HEK293 (cell line): ENCODE data around the gene NOB1.

Experiments
- CTCF ChIA-PET: fragments of 350-600 bp; formaldehyde crosslinking; extraction: SDS; loops from one replicate; lab custom pipeline; 2021; ENCODE audit warnings: antibody characterized with exemption; lab: Yijun Ruan, JAX
- POLR2A ChIA-PET: fragments of 300-600 bp; formaldehyde crosslinking; extraction: SDS; loops from one replicate; lab custom pipeline; 2020; ENCODE audit warnings: antibody characterized with exemption, inconsistent platforms; lab: Yijun Ruan, JAX
- H3K27ac ChIP-seq: fragments of 200-500 bp; sonication (Bioruptor generic); 2 replicates; pipeline ENCODE4 v1.5.1; 2014; ENCODE audit warnings: low read depth, low read length, control low read depth, inconsistent platforms; ENCODE audit errors: extremely low read depth
- H3K36me3 ChIP-seq, 2 experiments: fragments of 200-500 bp in 1 of 2; sonication (Bioruptor generic) in 1 of 2; 1 replicate in 1 of 2; 2 replicates in 1 of 2; pipeline ENCODE4 v1.5.1; 2014 to 2017; ENCODE audit warnings: inconsistent platforms in 2 of 2, low read length in 2 of 2; ENCODE audit not compliant: control insufficient read depth in 2 of 2, insufficient read depth in 1 of 2
- H3K4me1 ChIP-seq: fragments of 200-500 bp; sonication (Bioruptor generic); 2 replicates; pipeline ENCODE4 v1.5.1; 2014; ENCODE audit warnings: mild to moderate bottlenecking, low read length, inconsistent platforms; ENCODE audit not compliant: control insufficient read depth, insufficient read depth
- H3K4me3 ChIP-seq: 2 replicates; pipeline ENCODE4 v1.5.1; 2011; ENCODE audit warnings: low read depth, mild to moderate bottlenecking, control low read depth, low read length, moderate library complexity
- H3K9me3 ChIP-seq: fragments of 200-500 bp; sonication (Bioruptor generic); 2 replicates; pipeline ENCODE4 v1.5.1; 2014; ENCODE audit warnings: low read depth, low read length, inconsistent platforms; ENCODE audit not compliant: control insufficient read depth, insufficient read depth
- KLF9 ChIP-seq: fragments of 450-650 bp; formaldehyde crosslinking; IDR thresholded peaks from 2 replicates; pipeline ENCODE4 v1.5.1; 2016; ENCODE audit warnings: missing biosample characterization, missing genetic modification characterization, low read depth
- SETDB1 ChIP-seq: IDR thresholded peaks from one replicate; pipeline ENCODE4 v1.6.1; 2017; ENCODE audit warnings: mild to moderate bottlenecking, low read length, moderate library complexity, mixed read lengths; ENCODE audit not compliant: insufficient read length
- ZBTB1 ChIP-seq: fragments of 450-650 bp; formaldehyde crosslinking; IDR thresholded peaks from 2 replicates; pipeline ENCODE4 v1.5.1; 2016; ENCODE audit warnings: missing biosample characterization, missing genetic modification characterization
- ZBTB7A ChIP-seq: fragments of 450-650 bp; formaldehyde crosslinking; IDR thresholded peaks from 2 replicates; pipeline ENCODE4 v1.5.1; 2016; ENCODE audit warnings: low read depth, missing biosample characterization, missing genetic modification characterization
- ZFP69B ChIP-seq: fragments of 450-650 bp; formaldehyde crosslinking; IDR thresholded peaks from 2 replicates; pipeline ENCODE4 v1.5.1; 2016; ENCODE audit warnings: missing biosample characterization, missing genetic modification characterization
- ZNF324 ChIP-seq: fragments of 450-650 bp; formaldehyde crosslinking; IDR thresholded peaks from 2 replicates; pipeline ENCODE4 v1.5.1; 2016; ENCODE audit warnings: missing biosample characterization, missing genetic modification characterization
- ZNF48 ChIP-seq: fragments of 450-650 bp; formaldehyde crosslinking; IDR thresholded peaks from 2 replicates; pipeline ENCODE4 v1.5.1; 2016; ENCODE audit warnings: missing biosample characterization, missing genetic modification characterization
- ZNF747 ChIP-seq: fragments of 450-650 bp; formaldehyde crosslinking; IDR thresholded peaks from 2 replicates; pipeline ENCODE4 v1.5.1; 2016; ENCODE audit warnings: missing biosample characterization, missing genetic modification characterization
- ZNF776 ChIP-seq: fragments of 450-650 bp; formaldehyde crosslinking; IDR thresholded peaks from 2 replicates; pipeline ENCODE4 v1.5.0; 2017; ENCODE audit warnings: missing biosample characterization, missing genetic modification characterization, borderline replicate concordance
- ZSCAN18 ChIP-seq: fragments of 450-650 bp; formaldehyde crosslinking; IDR thresholded peaks from 2 replicates; pipeline ENCODE4 v1.5.1; 2016; ENCODE audit warnings: missing biosample characterization, missing genetic modification characterization
- TF ChIP-seq, protein P1 (sequence below): fragments of 450-650 bp; IDR thresholded peaks from 2 replicates; pipeline ENCODE4 v1.5.1; 2018; ENCODE audit warnings: missing biosample characterization, mild to moderate bottlenecking, missing genetic modification characterization
- TF ChIP-seq, protein P2 (sequence below): fragments of 450-650 bp; formaldehyde crosslinking; IDR thresholded peaks from 2 replicates; pipeline ENCODE4 v1.5.1; 2016; ENCODE audit warnings: missing biosample characterization, missing genetic modification characterization, borderline replicate concordance
- TF ChIP-seq, protein P3 (sequence below): fragments of 450-650 bp; formaldehyde crosslinking; IDR thresholded peaks from 2 replicates; pipeline ENCODE4 v1.5.1; 2016; ENCODE audit warnings: missing biosample characterization, missing genetic modification characterization
- TF ChIP-seq, protein P4 (sequence below): sonication (generic); formaldehyde crosslinking; IDR thresholded peaks from 2 replicates; pipeline ENCODE4 v1.8.1; 2022; ENCODE audit warnings: mild to moderate bottlenecking, moderate library complexity, missing genetic modification reagents

Gene NOB1

DNA sequence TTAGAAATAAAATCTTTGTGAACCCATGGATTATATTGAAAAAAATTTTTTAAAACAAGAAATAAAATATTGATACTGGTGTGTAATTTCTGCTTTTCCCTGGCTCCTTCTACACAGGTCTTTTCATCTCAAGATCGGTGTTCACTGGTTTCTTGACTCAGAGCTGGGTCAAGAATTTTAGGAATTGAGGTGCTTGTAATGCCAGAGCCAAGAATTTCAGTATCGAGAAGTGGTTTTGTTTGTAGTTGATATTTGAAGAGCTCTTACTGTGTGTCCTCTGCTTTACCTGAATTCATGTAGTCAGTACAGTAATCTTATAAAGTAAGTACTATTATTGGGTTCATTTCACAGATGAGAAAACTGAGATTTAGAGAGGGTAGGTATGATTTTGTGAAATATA, 14.7 kb upstream of the NOB1 start:
- Histone ChIP-seq H3K36me3 (no peaks in the 10 kb centered on the region), H3K4me1 (no peaks in the 10 kb centered on the region), H3K4me3 (no peak overlapping the region), H3K27ac (no peak overlapping the region), H3K9me3 (no peaks in the 10 kb centered on the region)
- ChIA-PET CTCF (interaction anchor here (1.0 to 1.7 kb wide), 3 partner anchors 14 to 26 kb away, joined by 4 to 8 read pairs (median 4); partner anchors contain the start of gene NOB1), POLR2A (no interaction called here)
- TF ChIP-seq, protein P1, sequence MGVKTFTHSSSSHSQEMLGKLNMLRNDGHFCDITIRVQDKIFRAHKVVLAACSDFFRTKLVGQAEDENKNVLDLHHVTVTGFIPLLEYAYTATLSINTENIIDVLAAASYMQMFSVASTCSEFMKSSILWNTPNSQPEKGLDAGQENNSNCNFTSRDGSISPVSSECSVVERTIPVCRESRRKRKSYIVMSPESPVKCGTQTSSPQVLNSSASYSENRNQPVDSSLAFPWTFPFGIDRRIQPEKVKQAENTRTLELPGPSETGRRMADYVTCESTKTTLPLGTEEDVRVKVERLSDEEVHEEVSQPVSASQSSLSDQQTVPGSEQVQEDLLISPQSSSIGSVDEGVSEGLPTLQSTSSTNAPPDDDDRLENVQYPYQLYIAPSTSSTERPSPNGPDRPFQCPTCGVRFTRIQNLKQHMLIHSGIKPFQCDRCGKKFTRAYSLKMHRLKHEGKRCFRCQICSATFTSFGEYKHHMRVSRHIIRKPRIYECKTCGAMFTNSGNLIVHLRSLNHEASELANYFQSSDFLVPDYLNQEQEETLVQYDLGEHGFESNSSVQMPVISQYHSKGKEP: no peak
- no peak for TF ChIP-seq ZBTB7A
- TF ChIP-seq ZFP69B: no peak
- TF ChIP-seq ZNF324 (tag by site-specific recombination): no peak
- no peak for TF ChIP-seq ZNF776

GRCh38 chr16:69768666-69769065, 13.9 kb upstream of the NOB1 start:
- POLR2A ChIA-PET: no interaction called here

DNA sequence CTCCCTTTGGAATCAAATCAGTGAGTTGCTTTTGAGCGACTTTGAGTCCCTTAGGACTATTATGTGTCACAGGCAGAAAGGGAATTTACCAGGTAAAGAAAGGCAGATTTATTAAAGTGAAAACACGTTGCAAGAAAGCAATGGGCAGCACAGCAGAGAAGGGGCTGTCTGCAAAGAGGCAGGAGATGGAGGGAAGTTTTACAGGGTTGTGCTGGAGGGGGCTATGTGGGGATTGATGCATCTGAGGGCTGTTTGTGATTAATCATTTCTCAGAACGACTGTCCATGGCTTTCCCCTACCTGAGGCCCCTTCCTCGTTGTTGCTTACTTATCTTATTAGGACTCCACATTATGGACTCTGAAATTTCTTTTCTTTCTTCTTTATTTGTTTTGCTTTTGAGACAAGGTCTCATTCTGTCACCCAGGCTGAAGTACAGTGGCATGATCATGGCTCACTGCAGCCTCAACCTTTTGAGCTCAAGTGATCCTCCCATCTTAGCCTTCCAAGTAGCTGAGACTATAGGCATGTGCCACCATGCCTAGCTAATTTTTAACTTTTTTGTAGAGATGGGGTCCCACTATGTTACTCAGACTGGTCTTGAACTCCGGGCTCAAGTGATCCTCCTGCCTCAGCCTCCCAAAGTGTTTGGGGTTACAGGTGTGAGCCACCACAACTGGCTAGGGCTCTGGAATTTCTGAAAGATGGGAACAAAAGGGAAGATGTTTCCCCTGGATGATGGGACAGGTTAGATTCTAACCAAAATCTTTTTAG, 12.9 kb upstream of the NOB1 start:
- POLR2A ChIA-PET: interaction anchor here (0.6 kb wide), 1 partner anchor 39 kb away, joined by 4 read pairs; no protein-coding TSS in a partner anchor
- TF ChIP-seq KLF9 (tag by site-specific recombination): no peak
- TF ChIP-seq, protein P2, sequence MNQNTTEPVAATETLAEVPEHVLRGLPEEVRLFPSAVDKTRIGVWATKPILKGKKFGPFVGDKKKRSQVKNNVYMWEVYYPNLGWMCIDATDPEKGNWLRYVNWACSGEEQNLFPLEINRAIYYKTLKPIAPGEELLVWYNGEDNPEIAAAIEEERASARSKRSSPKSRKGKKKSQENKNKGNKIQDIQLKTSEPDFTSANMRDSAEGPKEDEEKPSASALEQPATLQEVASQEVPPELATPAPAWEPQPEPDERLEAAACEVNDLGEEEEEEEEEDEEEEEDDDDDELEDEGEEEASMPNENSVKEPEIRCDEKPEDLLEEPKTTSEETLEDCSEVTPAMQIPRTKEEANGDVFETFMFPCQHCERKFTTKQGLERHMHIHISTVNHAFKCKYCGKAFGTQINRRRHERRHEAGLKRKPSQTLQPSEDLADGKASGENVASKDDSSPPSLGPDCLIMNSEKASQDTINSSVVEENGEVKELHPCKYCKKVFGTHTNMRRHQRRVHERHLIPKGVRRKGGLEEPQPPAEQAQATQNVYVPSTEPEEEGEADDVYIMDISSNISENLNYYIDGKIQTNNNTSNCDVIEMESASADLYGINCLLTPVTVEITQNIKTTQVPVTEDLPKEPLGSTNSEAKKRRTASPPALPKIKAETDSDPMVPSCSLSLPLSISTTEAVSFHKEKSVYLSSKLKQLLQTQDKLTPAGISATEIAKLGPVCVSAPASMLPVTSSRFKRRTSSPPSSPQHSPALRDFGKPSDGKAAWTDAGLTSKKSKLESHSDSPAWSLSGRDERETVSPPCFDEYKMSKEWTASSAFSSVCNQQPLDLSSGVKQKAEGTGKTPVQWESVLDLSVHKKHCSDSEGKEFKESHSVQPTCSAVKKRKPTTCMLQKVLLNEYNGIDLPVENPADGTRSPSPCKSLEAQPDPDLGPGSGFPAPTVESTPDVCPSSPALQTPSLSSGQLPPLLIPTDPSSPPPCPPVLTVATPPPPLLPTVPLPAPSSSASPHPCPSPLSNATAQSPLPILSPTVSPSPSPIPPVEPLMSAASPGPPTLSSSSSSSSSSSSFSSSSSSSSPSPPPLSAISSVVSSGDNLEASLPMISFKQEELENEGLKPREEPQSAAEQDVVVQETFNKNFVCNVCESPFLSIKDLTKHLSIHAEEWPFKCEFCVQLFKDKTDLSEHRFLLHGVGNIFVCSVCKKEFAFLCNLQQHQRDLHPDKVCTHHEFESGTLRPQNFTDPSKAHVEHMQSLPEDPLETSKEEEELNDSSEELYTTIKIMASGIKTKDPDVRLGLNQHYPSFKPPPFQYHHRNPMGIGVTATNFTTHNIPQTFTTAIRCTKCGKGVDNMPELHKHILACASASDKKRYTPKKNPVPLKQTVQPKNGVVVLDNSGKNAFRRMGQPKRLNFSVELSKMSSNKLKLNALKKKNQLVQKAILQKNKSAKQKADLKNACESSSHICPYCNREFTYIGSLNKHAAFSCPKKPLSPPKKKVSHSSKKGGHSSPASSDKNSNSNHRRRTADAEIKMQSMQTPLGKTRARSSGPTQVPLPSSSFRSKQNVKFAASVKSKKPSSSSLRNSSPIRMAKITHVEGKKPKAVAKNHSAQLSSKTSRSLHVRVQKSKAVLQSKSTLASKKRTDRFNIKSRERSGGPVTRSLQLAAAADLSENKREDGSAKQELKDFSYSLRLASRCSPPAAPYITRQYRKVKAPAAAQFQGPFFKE: no peak
- no peak for TF ChIP-seq ZNF747 (tag by site-specific recombination)
- TF ChIP-seq ZSCAN18: no peak
- TF ChIP-seq SETDB1: peak; percentile 61
- Histone ChIP-seq H3K36me3 (no peaks in the 10 kb centered on the region), H3K4me3 (no peak overlapping the region), H3K4me1 (no peaks in the 10 kb centered on the region; the same call in 1 of the 2 replicates), H3K27ac (no peak overlapping the region), H3K9me3 (no peaks in the 10 kb centered on the region)
- CTCF ChIA-PET: no interaction called here

More at GRCh38 chr16:69768666-69769065, 13.9 kb upstream of the NOB1 start:
- Histone ChIP-seq H3K4me3 (no peak overlapping the region), H3K4me1 (no peaks in the 10 kb centered on the region), H3K9me3 (no peaks in the 10 kb centered on the region), H3K36me3 (no peaks in the 10 kb centered on the region), H3K27ac (no peak overlapping the region)
- TF ChIP-seq ZBTB1 (tag by site-specific recombination) (no peak), ZNF48 (tag by site-specific recombination) (no peak)
- TF ChIP-seq, protein P3, sequence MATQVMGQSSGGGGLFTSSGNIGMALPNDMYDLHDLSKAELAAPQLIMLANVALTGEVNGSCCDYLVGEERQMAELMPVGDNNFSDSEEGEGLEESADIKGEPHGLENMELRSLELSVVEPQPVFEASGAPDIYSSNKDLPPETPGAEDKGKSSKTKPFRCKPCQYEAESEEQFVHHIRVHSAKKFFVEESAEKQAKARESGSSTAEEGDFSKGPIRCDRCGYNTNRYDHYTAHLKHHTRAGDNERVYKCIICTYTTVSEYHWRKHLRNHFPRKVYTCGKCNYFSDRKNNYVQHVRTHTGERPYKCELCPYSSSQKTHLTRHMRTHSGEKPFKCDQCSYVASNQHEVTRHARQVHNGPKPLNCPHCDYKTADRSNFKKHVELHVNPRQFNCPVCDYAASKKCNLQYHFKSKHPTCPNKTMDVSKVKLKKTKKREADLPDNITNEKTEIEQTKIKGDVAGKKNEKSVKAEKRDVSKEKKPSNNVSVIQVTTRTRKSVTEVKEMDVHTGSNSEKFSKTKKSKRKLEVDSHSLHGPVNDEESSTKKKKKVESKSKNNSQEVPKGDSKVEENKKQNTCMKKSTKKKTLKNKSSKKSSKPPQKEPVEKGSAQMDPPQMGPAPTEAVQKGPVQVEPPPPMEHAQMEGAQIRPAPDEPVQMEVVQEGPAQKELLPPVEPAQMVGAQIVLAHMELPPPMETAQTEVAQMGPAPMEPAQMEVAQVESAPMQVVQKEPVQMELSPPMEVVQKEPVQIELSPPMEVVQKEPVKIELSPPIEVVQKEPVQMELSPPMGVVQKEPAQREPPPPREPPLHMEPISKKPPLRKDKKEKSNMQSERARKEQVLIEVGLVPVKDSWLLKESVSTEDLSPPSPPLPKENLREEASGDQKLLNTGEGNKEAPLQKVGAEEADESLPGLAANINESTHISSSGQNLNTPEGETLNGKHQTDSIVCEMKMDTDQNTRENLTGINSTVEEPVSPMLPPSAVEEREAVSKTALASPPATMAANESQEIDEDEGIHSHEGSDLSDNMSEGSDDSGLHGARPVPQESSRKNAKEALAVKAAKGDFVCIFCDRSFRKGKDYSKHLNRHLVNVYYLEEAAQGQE (tag by site-specific recombination): peak; percentile 47; the same call in 1 of the 2 replicates
- TF ChIP-seq, protein P4, sequence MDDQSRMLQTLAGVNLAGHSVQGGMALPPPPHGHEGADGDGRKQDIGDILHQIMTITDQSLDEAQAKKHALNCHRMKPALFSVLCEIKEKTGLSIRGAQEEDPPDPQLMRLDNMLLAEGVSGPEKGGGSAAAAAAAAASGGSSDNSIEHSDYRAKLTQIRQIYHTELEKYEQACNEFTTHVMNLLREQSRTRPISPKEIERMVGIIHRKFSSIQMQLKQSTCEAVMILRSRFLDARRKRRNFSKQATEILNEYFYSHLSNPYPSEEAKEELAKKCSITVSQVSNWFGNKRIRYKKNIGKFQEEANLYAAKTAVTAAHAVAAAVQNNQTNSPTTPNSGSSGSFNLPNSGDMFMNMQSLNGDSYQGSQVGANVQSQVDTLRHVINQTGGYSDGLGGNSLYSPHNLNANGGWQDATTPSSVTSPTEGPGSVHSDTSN (CRISPR knock-in tag): no peak
- CTCF ChIA-PET: interaction anchor here (0.6 to 1.7 kb wide), 3 partner anchors 14 to 483 kb away, joined by 3 to 4 read pairs (median 4); partner anchors contain the start of gene NOB1
